Peyer's patch (tissue), 4 donors: ENCODE measurements around the gene PSAP. TPM values are rescaled to one million over a fixed set of nuclear protein-coding genes. Genes with fewer than 3 reads are reported as not detected.

Source experiments
- DNase-seq, 3 donors: peaks; one replicate each; pipeline ENCODE4 v3.0.0-alpha.2; 2017 to 2019
- H3K27ac ChIP-seq, 4 donors: fragments of 200-600 bp; sonication (generic); one replicate each; pipeline ENCODE4 v1.5.1; 2016 to 2019
- H3K27me3 ChIP-seq, 2 donors: fragments of 200-600 bp; sonication (generic); one replicate each; pipeline ENCODE4 v1.5.1; 2019
- H3K36me3 ChIP-seq, 3 donors: fragments of 200-600 bp; sonication (generic); one replicate each; pipeline ENCODE4 v1.5.1; 2016 to 2019
- H3K4me1 ChIP-seq, 4 donors: fragments of 200-600 bp; sonication (generic); one replicate each; pipeline ENCODE4 v1.5.1; 2016 to 2019
- H3K4me3 ChIP-seq, 4 donors: fragments of 200-600 bp; sonication (generic); 1 replicate in 3 of 4; 2 replicates in 1 of 4; pipeline ENCODE4 v1.5.1; 2016 to 2019; ENCODE audit warnings: mild to moderate bottlenecking in 1 of 4
- H3K9me3 ChIP-seq, 4 donors: fragments of 200-600 bp; sonication (generic); one replicate each; pipeline ENCODE4 v1.5.1; 2016 to 2019; ENCODE audit warnings: mild to moderate bottlenecking in 1 of 4
- POLR2A ChIP-seq, 2 donors: fragments of 450-650 bp; IDR thresholded peaks; one replicate each; pipeline ENCODE4 v1.5.1; 2017; ENCODE audit warnings: antibody characterized with exemption in 2 of 2, mild to moderate bottlenecking in 2 of 2, moderate library complexity in 2 of 2
- total RNA-seq, 4 donors: library from RNA; depleted of rRNA; stranded (reverse); fragments of >200 nt; gene quantifications; one replicate each; pipeline ENCODE4 v1.1.0, GENCODE V29; 2016
- TF ChIP-seq, protein P1 (sequence below), 6 experiments: fragments of 450-650 bp in 4 of 6; fragments of 200-600 bp in 2 of 6; sonication (generic) in 1 of 6; IDR thresholded peaks; one replicate each; pipeline ENCODE4 v1.5.1; 2017 to 2019; ENCODE audit warnings: antibody characterized with exemption in 6 of 6, mild to moderate bottlenecking in 3 of 6, moderate library complexity in 1 of 6

Gene PSAP
- total RNA-seq, 4 donors from 2014 or later, result 193 to 647 (median 491) TPM

DNA sequence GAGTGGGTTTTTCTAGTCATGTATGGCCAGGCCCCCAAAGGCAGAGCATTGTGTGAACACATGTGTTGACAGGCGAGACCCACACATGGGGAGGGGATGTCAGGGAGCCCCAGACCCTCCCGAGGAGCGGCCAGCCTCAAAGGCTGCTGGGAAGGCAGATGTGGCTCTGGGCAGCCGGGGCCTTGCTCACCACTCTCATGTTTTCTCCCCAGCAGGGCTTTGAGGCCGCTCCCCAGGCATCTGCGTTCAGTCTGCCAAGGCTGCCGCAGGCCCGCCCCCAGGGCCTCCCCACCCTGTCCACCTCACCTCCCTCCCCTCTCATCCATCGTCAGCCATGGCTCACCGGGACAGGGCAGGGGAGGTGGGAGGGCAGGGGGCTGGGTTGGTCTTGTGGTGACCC is 61.2 kb downstream of the PSAP start:
- Histone ChIP-seq H3K27ac (peak overlapping the region in 1 of 4 donors; percentile 10), H3K27me3 (no peaks in the 10 kb centered on the region), H3K4me1 (peaks cover 0 to 7% (median 0%) of the 10 kb centered on the region in 4 donors), H3K4me3 (no peak overlapping the region), H3K36me3 (no peaks in the 10 kb centered on the region), H3K9me3 (no peaks in the 10 kb centered on the region)
- TF ChIP-seq, protein P1, sequence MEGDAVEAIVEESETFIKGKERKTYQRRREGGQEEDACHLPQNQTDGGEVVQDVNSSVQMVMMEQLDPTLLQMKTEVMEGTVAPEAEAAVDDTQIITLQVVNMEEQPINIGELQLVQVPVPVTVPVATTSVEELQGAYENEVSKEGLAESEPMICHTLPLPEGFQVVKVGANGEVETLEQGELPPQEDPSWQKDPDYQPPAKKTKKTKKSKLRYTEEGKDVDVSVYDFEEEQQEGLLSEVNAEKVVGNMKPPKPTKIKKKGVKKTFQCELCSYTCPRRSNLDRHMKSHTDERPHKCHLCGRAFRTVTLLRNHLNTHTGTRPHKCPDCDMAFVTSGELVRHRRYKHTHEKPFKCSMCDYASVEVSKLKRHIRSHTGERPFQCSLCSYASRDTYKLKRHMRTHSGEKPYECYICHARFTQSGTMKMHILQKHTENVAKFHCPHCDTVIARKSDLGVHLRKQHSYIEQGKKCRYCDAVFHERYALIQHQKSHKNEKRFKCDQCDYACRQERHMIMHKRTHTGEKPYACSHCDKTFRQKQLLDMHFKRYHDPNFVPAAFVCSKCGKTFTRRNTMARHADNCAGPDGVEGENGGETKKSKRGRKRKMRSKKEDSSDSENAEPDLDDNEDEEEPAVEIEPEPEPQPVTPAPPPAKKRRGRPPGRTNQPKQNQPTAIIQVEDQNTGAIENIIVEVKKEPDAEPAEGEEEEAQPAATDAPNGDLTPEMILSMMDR (IDR thresholded peaks at IDR 0.05), result no peak
- TF ChIP-seq POLR2A (IDR thresholded peaks at IDR 0.05), result no peak
- peak in 1 of 3 donors; percentile 35 for DNase-seq

DNA sequence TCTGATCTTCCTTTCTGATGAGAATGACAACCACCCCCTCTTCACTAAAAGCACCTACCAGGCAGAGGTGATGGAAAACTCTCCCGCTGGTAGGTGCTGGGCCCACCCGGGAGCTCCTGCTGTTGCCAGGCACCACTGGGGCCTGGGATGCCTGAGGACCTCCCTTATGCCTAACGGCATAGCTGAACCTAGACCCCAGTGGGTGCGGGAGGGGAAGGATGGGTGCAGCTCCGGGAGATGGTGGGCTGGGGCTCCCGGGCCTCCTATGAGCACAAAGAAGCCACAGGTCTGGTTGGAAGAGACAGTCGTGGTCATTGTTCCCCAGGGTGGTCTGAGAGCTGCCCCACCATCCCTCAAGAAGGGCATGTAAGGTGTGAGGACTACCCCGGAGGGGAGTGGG is 62.1 kb downstream of the PSAP start:
- DNase-seq, result peak in 1 of 3 donors; percentile 22
- no peaks in the 10 kb centered on the region for H3K27me3 ChIP-seq
- H3K27ac ChIP-seq, result no peak overlapping the region
- TF ChIP-seq, protein P1 (IDR thresholded peaks at IDR 0.05), result no peak
- TF ChIP-seq POLR2A (IDR thresholded peaks at IDR 0.05), result no peak
- no peaks in the 10 kb centered on the region for H3K9me3 ChIP-seq
- H3K4me1 ChIP-seq, result peaks cover 0 to 7% (median 0%) of the 10 kb centered on the region in 4 donors
- no peak overlapping the region for H3K4me3 ChIP-seq
- no peaks in the 10 kb centered on the region for H3K36me3 ChIP-seq

DNA sequence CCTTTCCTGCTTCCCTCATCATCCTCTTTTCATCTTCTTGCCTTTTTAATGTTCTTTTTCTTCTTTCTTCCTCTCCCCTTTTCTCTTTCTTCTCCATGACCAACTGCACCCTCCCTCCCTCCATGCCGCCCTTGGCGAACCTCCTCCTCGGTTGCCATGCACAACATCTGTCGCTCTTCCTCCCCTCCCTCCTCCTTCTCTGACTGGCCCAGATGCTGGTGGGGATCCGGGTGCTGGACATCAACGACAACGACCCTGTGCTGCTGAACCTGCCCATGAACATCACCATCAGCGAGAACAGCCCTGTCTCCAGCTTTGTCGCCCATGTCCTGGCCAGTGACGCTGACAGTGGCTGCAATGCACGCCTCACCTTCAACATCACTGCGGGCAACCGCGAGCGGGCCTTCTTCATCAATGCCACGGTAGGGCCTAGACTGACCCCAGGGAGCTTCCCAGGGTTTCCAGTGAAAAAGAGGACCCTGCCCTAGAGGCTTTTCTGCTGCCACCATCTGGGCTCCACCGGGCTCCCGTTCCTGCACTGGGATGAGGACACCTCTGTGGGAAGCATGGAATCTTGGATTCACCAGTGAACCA is 66.3 kb downstream of the PSAP start:
- H3K36me3 ChIP-seq, result no peaks in the 10 kb centered on the region
- no peak overlapping the region for H3K27ac ChIP-seq
- H3K27me3 ChIP-seq, result no peaks in the 10 kb centered on the region
- peak in 1 of 3 donors; percentile 19 for DNase-seq
- H3K4me3 ChIP-seq, result no peak overlapping the region
- TF ChIP-seq, protein P1 (IDR thresholded peaks at IDR 0.05), result no peak
- TF ChIP-seq POLR2A (IDR thresholded peaks at IDR 0.05), result no peak
- H3K9me3 ChIP-seq, result no peaks in the 10 kb centered on the region
- H3K4me1 ChIP-seq, result no peaks in the 10 kb centered on the region

DNA sequence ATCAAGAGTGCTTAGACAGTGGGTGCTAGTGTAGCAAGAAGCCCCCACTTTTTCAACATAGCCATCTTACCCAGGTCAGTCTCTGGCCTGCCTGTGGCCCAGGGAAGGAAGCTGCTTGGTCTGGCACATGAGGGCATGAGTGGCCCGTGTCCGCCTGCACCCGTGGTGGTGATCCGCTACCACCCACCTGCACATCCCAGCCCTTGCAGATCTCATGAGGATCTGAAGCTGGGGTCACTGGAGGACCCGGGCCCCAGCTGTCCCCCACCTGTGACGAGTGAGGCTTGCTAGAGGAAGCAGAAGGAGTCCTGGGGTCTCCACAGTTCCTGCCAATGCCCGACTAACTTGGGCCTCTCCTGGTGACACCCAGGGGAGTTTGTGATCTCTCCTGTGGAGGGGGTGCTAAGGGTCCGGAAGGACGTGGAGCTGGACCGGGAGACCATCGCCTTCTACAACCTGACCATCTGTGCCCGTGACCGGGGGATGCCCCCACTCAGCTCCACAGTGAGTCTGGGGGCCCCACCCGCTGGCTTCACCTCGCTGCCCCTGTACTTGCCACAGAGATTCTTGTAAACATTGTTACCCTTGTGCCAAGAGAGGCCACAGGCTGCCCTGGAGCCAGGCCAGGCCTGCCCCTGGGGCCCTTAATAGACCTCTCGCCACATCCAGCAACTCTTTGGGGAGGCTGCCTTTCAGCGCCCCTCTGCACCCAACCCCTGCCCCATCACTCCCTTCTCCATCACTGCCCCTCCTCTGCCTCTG is 67.0 kb downstream of the PSAP start:
- H3K36me3 ChIP-seq, result no peaks in the 10 kb centered on the region
- H3K27ac ChIP-seq, result no peak overlapping the region
- H3K4me3 ChIP-seq, result no peak overlapping the region
- peak in 1 of 3 donors; percentile 30 for DNase-seq
- H3K9me3 ChIP-seq, result no peaks in the 10 kb centered on the region
- H3K4me1 ChIP-seq, result no peaks in the 10 kb centered on the region
- TF ChIP-seq, protein P1 (IDR thresholded peaks at IDR 0.05), result no peak
- no peak for TF ChIP-seq POLR2A (IDR thresholded peaks at IDR 0.05)
- H3K27me3 ChIP-seq, result no peaks in the 10 kb centered on the region

DNA sequence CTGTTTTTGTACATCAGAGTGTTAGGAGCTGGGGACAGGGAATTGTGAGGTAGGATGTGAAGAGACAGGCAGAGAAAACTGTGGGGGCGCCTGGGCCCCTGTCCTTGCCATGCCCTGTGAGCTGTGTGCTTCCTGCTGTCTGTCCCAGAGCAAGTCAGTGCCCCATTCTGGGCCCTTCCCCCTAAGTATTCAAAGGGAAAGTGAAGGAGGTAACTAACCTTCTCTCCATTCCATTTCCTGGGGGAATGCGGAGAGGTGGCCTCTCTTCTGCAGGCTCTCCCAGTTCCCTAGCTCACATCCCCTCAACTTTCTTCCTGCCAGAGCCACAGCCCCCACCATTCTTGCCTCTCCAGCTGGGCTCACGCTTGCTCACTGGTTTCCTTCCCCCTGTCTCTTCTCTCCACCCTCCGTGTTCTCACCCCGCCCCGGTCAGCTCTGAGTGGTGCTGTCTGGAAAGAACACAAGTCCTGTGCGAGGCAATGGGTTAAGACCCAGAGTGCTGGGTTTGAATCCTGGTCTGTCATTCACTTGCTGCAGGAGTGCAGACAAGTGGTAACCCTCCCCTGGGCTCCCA is 68.0 kb downstream of the PSAP start:
- Histone ChIP-seq H3K4me3 (no peak overlapping the region), H3K27me3 (no peaks in the 10 kb centered on the region), H3K27ac (no peak overlapping the region), H3K36me3 (no peaks in the 10 kb centered on the region), H3K9me3 (no peaks in the 10 kb centered on the region), H3K4me1 (no peaks in the 10 kb centered on the region)
- DNase-seq, result peak in 1 of 3 donors; percentile 39
- no peak for TF ChIP-seq POLR2A (IDR thresholded peaks at IDR 0.05)
- TF ChIP-seq, protein P1 (IDR thresholded peaks at IDR 0.05), result no peak
